HEK293T (cell line): ENCODE results near the gene ATP11C.

ENCODE experiments used
- ARNT ChIP-seq: fragments of 450-650 bp; IDR thresholded peaks from 2 replicates; pipeline ENCODE4 v1.6.1; 2017; ENCODE audit warnings: mild to moderate bottlenecking
- CTBP1 ChIP-seq: fragments of 450-650 bp; IDR thresholded peaks from 2 replicates; pipeline ENCODE4 v1.6.1; 2016; ENCODE audit warnings: borderline replicate concordance
- FOXM1 ChIP-seq: fragments of 450-650 bp; IDR thresholded peaks from 2 replicates; pipeline ENCODE4 v1.6.1; 2017; ENCODE audit warnings: mild to moderate bottlenecking, borderline replicate concordance
- HDGF ChIP-seq: fragments of 450-650 bp; IDR thresholded peaks from 2 replicates; pipeline ENCODE4 v1.6.1; 2017; ENCODE audit warnings: antibody characterized with exemption, borderline replicate concordance
- L3MBTL2 ChIP-seq: fragments of 450-650 bp; conservative IDR thresholded peaks from 2 replicates; pipeline ENCODE4 v1.6.1; 2016; ENCODE audit warnings: mild to moderate bottlenecking
- NFRKB ChIP-seq: fragments of 450-650 bp; IDR thresholded peaks from 2 replicates; pipeline ENCODE4 v1.6.1; 2016; ENCODE audit warnings: mild to moderate bottlenecking, moderate library complexity
- SP1 ChIP-seq: fragments of 450-650 bp; IDR thresholded peaks from 2 replicates; pipeline ENCODE4 v1.6.1; 2017
- TARDBP ChIP-seq: fragments of 450-650 bp; IDR thresholded peaks from 2 replicates; pipeline ENCODE4 v1.6.1; 2016

DNA sequence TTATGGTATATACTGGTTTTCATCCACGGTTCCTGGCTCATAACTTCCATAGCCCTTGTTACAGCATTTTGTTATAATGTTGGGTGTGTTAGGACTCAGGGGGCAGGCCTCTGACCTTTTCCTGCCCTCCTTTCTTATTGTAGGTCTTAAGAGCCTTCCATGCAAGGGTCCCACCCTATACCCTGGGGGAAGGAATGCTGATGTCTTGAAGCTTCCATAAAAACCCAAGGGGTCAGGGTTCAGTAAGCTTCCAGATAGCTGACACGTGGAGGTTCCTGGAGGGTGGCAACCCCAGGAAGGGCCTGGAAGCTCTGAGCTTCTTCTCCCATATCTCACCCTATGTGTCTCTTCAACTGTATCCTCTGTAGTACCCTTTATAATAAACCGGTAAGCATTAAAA, 29.6 kb downstream of the ATP11C start:
- TF ChIP-seq TARDBP (no peak), SP1 (no peak), ARNT (no peak), NFRKB (no peak), HDGF (no peak), CTBP1 (no peak), FOXM1 (no peak), L3MBTL2 (no peak)
